SU-DHL-6 (cell line): Measurements from ENCODE around the gene EXOC7.
"Not testable (repeated sequence)": the region's sequence is repeated elsewhere in the genome, so short reads cannot be mapped to it uniquely, and the experiment has no call there.

ENCODE experiments used
- H2AFZ ChIP-seq: fragments of 200-600 bp; sonication (generic); 2 replicates; pipeline ENCODE4 v1.6.1; 2014; ENCODE audit warnings: low read depth, mild to moderate bottlenecking, moderate library complexity, mixed read lengths, antibody characterized with exemption, low read length; ENCODE audit not compliant: severe bottlenecking
- H3F3A ChIP-seq: fragments of 200-600 bp; shearing (Covaris generic); 2 replicates; pipeline ENCODE4 v1.6.0; 2016; ENCODE audit warnings: antibody characterized with exemption, mild to moderate bottlenecking; ENCODE audit not compliant: insufficient read depth
- H3K27ac ChIP-seq: fragments of 200-600 bp; sonication (generic); 2 replicates; pipeline ENCODE4 v1.5.1; 2016; ENCODE audit warnings: low read depth, mild to moderate bottlenecking, low read length, moderate library complexity, mixed read lengths
- H3K27me3 ChIP-seq: fragments of 200-600 bp; sonication (generic), shearing (Covaris generic); 2 replicates; pipeline ENCODE4 v1.6.0; 2014; ENCODE audit warnings: mild to moderate bottlenecking, low read length
- H3K36me3 ChIP-seq: fragments of 200-600 bp; sonication (generic); 2 replicates; pipeline ENCODE4 v1.6.1; 2014; ENCODE audit warnings: mild to moderate bottlenecking, low read length, mixed read lengths
- H3K4me2 ChIP-seq: fragments of 300-600, 200-600 bp; shearing (Covaris generic), sonication (generic); 2 replicates; pipeline ENCODE4 v1.6.0; 2014; ENCODE audit warnings: low read length, low read depth, mild to moderate bottlenecking; ENCODE audit not compliant: poor library complexity, severe bottlenecking
- H3K4me3 ChIP-seq: fragments of 200-600 bp; sonication (generic); 2 replicates; pipeline ENCODE4 v1.5.1; 2014; ENCODE audit warnings: antibody characterized with exemption, low read length, mild to moderate bottlenecking, mixed read lengths; ENCODE audit not compliant: insufficient read depth, poor library complexity, severe bottlenecking
- H3K79me2 ChIP-seq: fragments of 200-600 bp; sonication (generic); 2 replicates; pipeline ENCODE4 v1.6.1; 2014; ENCODE audit warnings: mild to moderate bottlenecking, low read length, moderate library complexity; ENCODE audit not compliant: insufficient read depth
- H3K9ac ChIP-seq: fragments of 200-600 bp; sonication (generic); 2 replicates; pipeline ENCODE4 v1.7.0; 2014; ENCODE audit warnings: mild to moderate bottlenecking, low read length
- H3K9me2 ChIP-seq: fragments of 200-600 bp; sonication (generic); replicated peaks from 2 replicates; pipeline ENCODE4 v1.6.1; 2014; ENCODE audit warnings: low read length; ENCODE audit not compliant: insufficient read depth
- H3K9me3 ChIP-seq: fragments of 200-600 bp; sonication (generic); 2 replicates; pipeline ENCODE4 v1.6.1; 2014; ENCODE audit warnings: low read length, mixed read lengths; ENCODE audit not compliant: insufficient read depth
- H4K20me1 ChIP-seq: fragments of 200-600 bp; sonication (generic); 2 replicates; pipeline ENCODE4 v1.6.1; 2014; ENCODE audit warnings: low read depth, mild to moderate bottlenecking, antibody characterized with exemption, low read length, moderate library complexity, mixed read lengths
- EZH2phosphoT487 ChIP-seq: fragments of 200-600 bp; sonication (generic), shearing (Covaris generic); conservative IDR thresholded peaks from 2 replicates; pipeline ENCODE4 v1.6.1; 2018; ENCODE audit warnings: mild to moderate bottlenecking, antibody characterized with exemption, low read length, moderate library complexity, mixed read lengths
- TF ChIP-seq, protein P1 (sequence below): fragments of 200-600 bp; sonication (generic); IDR thresholded peaks from one replicate; pipeline ENCODE4 v1.5.1; 2017; ENCODE audit warnings: antibody characterized with exemption, mild to moderate bottlenecking, low read length, moderate library complexity; ENCODE audit not compliant: insufficient read depth, poor library complexity, severe bottlenecking

Gene EXOC7

DNA sequence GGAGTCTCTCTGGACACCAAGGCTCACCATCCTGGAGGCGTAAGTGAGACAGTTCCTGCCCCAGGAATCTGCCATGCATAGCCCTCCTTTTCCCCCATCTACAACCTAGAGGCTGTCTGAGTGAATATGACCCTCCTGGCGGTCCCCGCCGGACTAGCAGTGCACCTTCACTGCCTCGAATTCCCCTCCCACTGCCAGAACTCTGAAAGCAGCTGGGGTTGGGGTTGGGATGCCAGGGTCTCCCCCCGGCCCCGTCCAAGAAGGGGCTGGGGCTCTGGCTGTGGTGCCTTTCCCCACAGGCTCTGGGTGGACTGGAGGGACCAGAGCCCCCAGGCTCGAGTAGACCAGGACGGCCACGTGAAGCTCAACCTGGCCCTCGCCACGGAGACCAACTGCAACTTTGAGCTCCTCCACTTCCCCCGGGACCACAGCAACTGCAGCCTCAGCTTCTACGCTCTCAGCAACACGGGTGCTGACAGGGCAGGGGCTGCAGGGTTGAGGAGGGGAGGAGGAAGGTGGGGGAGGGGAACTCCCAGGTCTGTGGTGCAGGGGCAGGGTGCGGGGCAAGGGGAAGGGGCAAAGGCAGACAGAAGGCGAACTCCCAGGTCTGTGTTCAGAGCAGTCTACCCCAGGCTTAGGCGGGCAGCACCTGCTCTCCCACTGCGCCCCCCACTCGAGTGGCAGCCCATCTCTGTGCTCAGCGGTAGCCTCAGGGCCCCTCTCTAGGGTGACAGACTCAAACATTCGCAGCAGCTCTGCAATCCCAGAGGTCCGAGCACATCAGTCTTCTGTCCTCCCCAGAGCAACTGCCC lies 23.4 kb downstream of the EXOC7 start:
- H3K27me3 ChIP-seq, result no peaks in the 10 kb centered on the region
- no peak overlapping the region for H3K27ac ChIP-seq
- H3K36me3 ChIP-seq, result no peaks in the 10 kb centered on the region
- H3K9me2 ChIP-seq, result no peaks in the 10 kb centered on the region
- no peaks in the 10 kb centered on the region for H3F3A ChIP-seq
- H4K20me1 ChIP-seq, result no peaks in the 10 kb centered on the region
- no peaks in the 10 kb centered on the region for H3K9me3 ChIP-seq
- no peaks in the 10 kb centered on the region for H3K79me2 ChIP-seq
- no peak overlapping the region for H3K4me2 ChIP-seq
- H3K4me3 ChIP-seq, result no peak overlapping the region
- TF ChIP-seq EZH2phosphoT487, result no peak
- TF ChIP-seq, protein P1, sequence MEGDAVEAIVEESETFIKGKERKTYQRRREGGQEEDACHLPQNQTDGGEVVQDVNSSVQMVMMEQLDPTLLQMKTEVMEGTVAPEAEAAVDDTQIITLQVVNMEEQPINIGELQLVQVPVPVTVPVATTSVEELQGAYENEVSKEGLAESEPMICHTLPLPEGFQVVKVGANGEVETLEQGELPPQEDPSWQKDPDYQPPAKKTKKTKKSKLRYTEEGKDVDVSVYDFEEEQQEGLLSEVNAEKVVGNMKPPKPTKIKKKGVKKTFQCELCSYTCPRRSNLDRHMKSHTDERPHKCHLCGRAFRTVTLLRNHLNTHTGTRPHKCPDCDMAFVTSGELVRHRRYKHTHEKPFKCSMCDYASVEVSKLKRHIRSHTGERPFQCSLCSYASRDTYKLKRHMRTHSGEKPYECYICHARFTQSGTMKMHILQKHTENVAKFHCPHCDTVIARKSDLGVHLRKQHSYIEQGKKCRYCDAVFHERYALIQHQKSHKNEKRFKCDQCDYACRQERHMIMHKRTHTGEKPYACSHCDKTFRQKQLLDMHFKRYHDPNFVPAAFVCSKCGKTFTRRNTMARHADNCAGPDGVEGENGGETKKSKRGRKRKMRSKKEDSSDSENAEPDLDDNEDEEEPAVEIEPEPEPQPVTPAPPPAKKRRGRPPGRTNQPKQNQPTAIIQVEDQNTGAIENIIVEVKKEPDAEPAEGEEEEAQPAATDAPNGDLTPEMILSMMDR, result no peak
- H2AFZ ChIP-seq, result no peak overlapping the region
- H3K9ac ChIP-seq, result no peak overlapping the region

DNA sequence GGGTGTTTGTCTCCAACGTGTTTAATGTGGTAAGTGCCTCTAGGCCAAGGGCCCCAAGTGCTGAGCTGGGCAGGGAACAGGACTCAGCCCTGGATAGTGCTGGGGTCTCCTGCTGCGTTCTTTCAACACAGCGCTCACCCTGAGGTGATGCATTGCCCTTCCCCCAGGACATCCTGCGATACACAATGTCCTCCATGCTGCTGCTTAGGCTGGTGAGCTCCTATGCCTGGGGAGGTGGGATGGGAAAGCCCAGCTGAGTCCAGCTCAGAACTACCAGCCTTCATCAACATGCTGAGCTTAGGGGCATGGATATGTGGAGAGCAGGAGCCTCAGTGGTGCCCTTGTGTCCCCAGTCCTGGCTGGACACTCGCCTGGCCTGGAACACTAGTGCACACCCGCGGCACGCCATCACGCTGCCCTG lies 24.0 kb downstream of the EXOC7 start:
- no peak overlapping the region for H3K27ac ChIP-seq
- TF ChIP-seq, protein P1, result no peak
- TF ChIP-seq EZH2phosphoT487, result no peak
- H4K20me1 ChIP-seq, result no peaks in the 10 kb centered on the region
- H3F3A ChIP-seq, result no peaks in the 10 kb centered on the region
- no peaks in the 10 kb centered on the region for H3K27me3 ChIP-seq
- H3K4me3 ChIP-seq, result no peak overlapping the region
- H2AFZ ChIP-seq, result no peak overlapping the region
- no peaks in the 10 kb centered on the region for H3K9me3 ChIP-seq
- no peaks in the 10 kb centered on the region for H3K36me3 ChIP-seq
- no peak overlapping the region for H3K4me2 ChIP-seq
- H3K9ac ChIP-seq, result no peak overlapping the region
- no peaks in the 10 kb centered on the region for H3K79me2 ChIP-seq
- no peaks in the 10 kb centered on the region for H3K9me2 ChIP-seq

DNA sequence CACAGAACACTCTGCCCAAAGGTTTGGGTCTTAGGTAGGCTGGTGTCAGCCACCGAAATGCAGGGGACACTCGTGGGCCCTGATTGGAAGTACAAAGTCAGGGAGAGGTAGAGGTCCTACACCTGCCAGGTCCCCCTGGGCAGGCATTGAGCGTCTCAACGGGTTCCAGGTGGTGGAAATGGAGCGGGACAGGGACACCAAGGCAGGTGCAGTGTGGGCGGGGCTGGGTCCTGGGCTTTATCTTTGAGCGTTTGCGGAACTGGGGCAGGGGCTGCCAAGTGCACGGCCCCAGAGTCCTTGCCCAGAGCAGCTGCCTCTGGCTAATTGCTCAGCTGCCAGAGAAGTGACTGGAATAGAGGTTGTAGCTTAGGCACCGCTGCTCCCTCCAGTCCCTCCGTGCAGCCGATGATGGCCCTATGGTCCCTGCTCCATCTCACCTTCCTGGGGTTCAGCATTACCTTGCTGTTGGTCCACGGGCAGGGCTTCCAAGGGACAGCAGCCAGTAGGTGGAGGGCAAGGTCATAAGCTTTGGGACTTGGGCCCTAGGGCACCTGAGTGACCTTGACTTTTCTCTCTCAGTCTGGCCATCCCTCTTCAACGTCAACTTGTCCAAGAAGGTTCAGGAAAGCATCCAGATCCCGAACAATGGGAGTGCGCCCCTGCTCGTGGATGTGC lies 24.6 kb downstream of the EXOC7 start, which contains the start of gene ZACN:
TSS of gene ZACN (plus strand) at position 323 of the 675 bp plus-strand sequence. CDS start at position 406, 83 bp downstream.
- TF ChIP-seq, protein P1, result no peak
- no peak for TF ChIP-seq EZH2phosphoT487
- no peaks in the 10 kb centered on the region for H3K9me3 ChIP-seq
- no peaks in the 10 kb centered on the region for H3K79me2 ChIP-seq
- no peak within 1 kb of the TSS for H3K27ac ChIP-seq
- H3K4me3 ChIP-seq, result no peak within 1 kb of the TSS
- H2AFZ ChIP-seq, result no peak within 1 kb of the TSS
- H3K27me3 ChIP-seq, result no peaks in the 10 kb centered on the region
- H3K36me3 ChIP-seq, result no peaks in the 10 kb centered on the region
- H3K9ac ChIP-seq, result no peak within 1 kb of the TSS
- H3K4me2 ChIP-seq, result no peak within 1 kb of the TSS
- H3F3A ChIP-seq, result no peaks in the 10 kb centered on the region
- H4K20me1 ChIP-seq, result no peaks in the 10 kb centered on the region
- no peaks in the 10 kb centered on the region for H3K9me2 ChIP-seq

DNA sequence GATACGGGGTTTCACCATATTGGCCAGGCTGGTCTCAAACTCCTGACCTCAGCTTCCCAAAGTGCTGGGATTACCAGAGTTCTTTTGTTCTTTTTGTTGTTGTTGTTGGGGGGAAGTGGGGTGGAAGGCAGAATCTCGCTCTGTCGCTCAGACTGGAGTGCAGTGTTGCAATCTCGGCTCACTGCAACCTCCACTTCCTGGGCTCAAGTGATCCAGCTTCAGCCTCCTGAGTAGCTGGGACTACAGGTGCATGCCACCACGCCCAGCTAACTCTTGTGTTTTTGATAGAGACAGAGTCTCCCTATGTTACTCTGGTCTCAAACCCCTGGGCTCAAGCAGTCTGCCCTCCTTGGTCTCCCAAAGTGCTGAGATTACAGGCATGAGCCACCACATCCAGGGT lies 25.2 kb downstream of the EXOC7 start:
- H3K27ac ChIP-seq, H3K79me2 ChIP-seq, H3K9me3 ChIP-seq, H3F3A ChIP-seq, H4K20me1 ChIP-seq, H3K9ac ChIP-seq, H3K4me2 ChIP-seq, H2AFZ ChIP-seq, H3K27me3 ChIP-seq, H3K9me2 ChIP-seq, H3K36me3 ChIP-seq, H3K4me3 ChIP-seq: not testable (repeated sequence)
